Measurements from ENCODE around the gene CEBPB. TPM values are rescaled to one million over a fixed set of nuclear protein-coding genes. Genes with fewer than 3 reads are reported as not detected.

Gene CEBPB
- total RNA-seq, 1 experiment from 2014 or later = 22.6 TPM

DNA sequence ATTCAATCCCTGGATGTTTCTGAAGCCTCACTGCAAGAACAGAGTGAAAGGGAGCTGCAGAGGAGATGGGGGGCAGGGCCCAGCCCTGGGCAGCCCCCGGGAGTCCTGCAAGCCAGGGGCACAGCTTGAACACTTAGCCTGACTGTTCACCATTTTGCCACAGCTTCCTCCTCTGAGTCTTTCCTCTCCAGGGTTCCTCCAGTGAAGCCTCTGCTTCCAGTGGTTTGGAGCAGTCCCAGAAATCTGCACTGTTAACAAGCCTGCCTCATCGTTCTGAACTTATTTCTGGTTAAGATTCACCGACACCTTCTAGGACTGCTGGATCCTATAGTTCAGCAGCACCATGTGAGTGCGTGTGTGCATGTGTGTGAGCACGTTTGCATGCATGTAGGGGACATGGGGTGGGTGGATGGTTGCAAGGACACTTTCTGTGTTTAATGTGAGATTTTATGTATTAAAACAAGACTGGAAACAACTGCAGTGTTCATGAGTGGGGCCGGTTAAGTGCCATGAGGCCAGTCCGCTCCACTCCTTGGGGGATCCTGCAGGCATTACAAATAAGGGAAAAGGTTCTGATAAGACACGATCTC is 24.6 kb downstream of the CEBPB start:
- Histone ChIP-seq H4K8ac (replicated peaks; ENCODE audit: insufficient read length, low read depth, low read length) (no peak overlapping the region), H2AFZ (ENCODE audit: low read length) (no peak overlapping the region), H3K4me2 (ENCODE audit: insufficient read depth, insufficient read length, low read length) (no peak overlapping the region), H2BK20ac (ENCODE audit: low read depth, low read length, poor library complexity, severe bottlenecking) (no peak overlapping the region), H3K56ac (ENCODE audit: insufficient read length, low read depth, low read length) (no peak overlapping the region), H3K9me3 (ENCODE audit: control insufficient read depth, low read depth, low read length) (no peaks in the 10 kb centered on the region), H2AK5ac (ENCODE audit: insufficient read length, low read length) (no peak overlapping the region), H3T11ph (ENCODE audit: low read length) (no peak overlapping the region), H3K14ac (ENCODE audit: insufficient read depth, low read length) (no peak overlapping the region), H3K4me1 (ENCODE audit: insufficient read depth, low read length) (no peaks in the 10 kb centered on the region; the same call in 1 of the 2 replicates), H2BK5ac (ENCODE audit: insufficient read length, low read length) (no peak overlapping the region), H3K79me1 (ENCODE audit: insufficient read depth, low read depth, low read length, poor library complexity, severe bottlenecking) (no peaks in the 10 kb centered on the region), H3K27me3 (ENCODE audit: insufficient read depth, low read length) (no peaks in the 10 kb centered on the region), H3K23me2 (ENCODE audit: insufficient read length, low read depth, low read length, poor library complexity, severe bottlenecking) (no peaks in the 10 kb centered on the region), H3K9ac (ENCODE audit: extremely low read depth, insufficient read length, low read length) (no peak overlapping the region), H3K79me2 (ENCODE audit: insufficient read depth, low read length) (no peaks in the 10 kb centered on the region), H3K23ac (ENCODE audit: insufficient read length, low read depth, low read length) (no peak overlapping the region), H2BK15ac (ENCODE audit: low read depth, low read length) (no peak overlapping the region), H4K91ac (ENCODE audit: insufficient read length, low read depth, low read length) (no peak overlapping the region), H3K27ac (ENCODE audit: insufficient read length, low read depth, low read length) (no peak overlapping the region), H3K4ac (ENCODE audit: low read depth, low read length) (no peak overlapping the region), H2BK12ac (ENCODE audit: insufficient read length, low read depth, low read length) (no peak overlapping the region), H4K5ac (ENCODE audit: insufficient read length, low read depth, low read length) (no peak overlapping the region), H3K18ac (ENCODE audit: insufficient read length, low read depth, low read length) (no peak overlapping the region), H4K20me1 (ENCODE audit: control insufficient read depth, insufficient read depth, insufficient read length) (no peaks in the 10 kb centered on the region), H2BK120ac (ENCODE audit: low read depth, low read length, poor library complexity, severe bottlenecking) (no peak overlapping the region)
- Mint-ChIP-seq H3K9me3 (no peaks in the 10 kb centered on the region; a peak in 1 of 5 replicates), H3K36me3 (ENCODE audit: insufficient read depth in 1 of 3, low read depth in 3 of 3) (no peaks in the 10 kb centered on the region), H3K27ac (peak overlapping the region in 1 of 3 experiments; percentile 36; a peak in 2 of 7 replicates), H3K4me3 (no peak overlapping the region), H3K27me3 (ENCODE audit: low read depth) (peaks cover 2% of the 10 kb centered on the region; the same call in 1 of the 2 replicates), H3K4me1 (peaks cover 15 to 28% of the 10 kb centered on the region in 2 experiments)
- TF ChIP-seq, protein P1, sequence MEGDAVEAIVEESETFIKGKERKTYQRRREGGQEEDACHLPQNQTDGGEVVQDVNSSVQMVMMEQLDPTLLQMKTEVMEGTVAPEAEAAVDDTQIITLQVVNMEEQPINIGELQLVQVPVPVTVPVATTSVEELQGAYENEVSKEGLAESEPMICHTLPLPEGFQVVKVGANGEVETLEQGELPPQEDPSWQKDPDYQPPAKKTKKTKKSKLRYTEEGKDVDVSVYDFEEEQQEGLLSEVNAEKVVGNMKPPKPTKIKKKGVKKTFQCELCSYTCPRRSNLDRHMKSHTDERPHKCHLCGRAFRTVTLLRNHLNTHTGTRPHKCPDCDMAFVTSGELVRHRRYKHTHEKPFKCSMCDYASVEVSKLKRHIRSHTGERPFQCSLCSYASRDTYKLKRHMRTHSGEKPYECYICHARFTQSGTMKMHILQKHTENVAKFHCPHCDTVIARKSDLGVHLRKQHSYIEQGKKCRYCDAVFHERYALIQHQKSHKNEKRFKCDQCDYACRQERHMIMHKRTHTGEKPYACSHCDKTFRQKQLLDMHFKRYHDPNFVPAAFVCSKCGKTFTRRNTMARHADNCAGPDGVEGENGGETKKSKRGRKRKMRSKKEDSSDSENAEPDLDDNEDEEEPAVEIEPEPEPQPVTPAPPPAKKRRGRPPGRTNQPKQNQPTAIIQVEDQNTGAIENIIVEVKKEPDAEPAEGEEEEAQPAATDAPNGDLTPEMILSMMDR (conservative IDR thresholded peaks at IDR 0.05) = no peak
- DNase-seq = no peak
- WGBS (ENCODE audit: extremely low coverage, insufficient read length, low lambda C conversion rate) = no CpG with 5 or more reads among the region's 8 CpGs
